B cell (primary cell): ENCODE measurements around the gene RNF26.

ENCODE experiments used
- EZH2 ChIP-seq: IDR thresholded peaks from 2 replicates; pipeline ENCODE4 v1.6.1; 2012; ENCODE audit warnings: borderline replicate concordance, low read depth, mild to moderate bottlenecking, moderate library complexity, low read length; ENCODE audit not compliant: insufficient read depth, poor library complexity, severe bottlenecking
- TF ChIP-seq, protein P1 (sequence below): fragments of 200-600 bp; IDR thresholded peaks from one replicate; pipeline ENCODE4 v1.8.0; 2022; ENCODE audit warnings: antibody characterized with exemption, mild to moderate bottlenecking

- no peak for TF ChIP-seq EZH2
- TF ChIP-seq, protein P1, sequence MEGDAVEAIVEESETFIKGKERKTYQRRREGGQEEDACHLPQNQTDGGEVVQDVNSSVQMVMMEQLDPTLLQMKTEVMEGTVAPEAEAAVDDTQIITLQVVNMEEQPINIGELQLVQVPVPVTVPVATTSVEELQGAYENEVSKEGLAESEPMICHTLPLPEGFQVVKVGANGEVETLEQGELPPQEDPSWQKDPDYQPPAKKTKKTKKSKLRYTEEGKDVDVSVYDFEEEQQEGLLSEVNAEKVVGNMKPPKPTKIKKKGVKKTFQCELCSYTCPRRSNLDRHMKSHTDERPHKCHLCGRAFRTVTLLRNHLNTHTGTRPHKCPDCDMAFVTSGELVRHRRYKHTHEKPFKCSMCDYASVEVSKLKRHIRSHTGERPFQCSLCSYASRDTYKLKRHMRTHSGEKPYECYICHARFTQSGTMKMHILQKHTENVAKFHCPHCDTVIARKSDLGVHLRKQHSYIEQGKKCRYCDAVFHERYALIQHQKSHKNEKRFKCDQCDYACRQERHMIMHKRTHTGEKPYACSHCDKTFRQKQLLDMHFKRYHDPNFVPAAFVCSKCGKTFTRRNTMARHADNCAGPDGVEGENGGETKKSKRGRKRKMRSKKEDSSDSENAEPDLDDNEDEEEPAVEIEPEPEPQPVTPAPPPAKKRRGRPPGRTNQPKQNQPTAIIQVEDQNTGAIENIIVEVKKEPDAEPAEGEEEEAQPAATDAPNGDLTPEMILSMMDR: no peak
Measured at GRCh38 chr11:119345685-119346084, 11.4 kb downstream of the RNF26 start.
